NCI-H446 (cell line): Measurements from ENCODE around the gene CYP27B1.
A peak's percentile ranks its signal among the peaks of the same experiment; 100 is the strongest.

Experiments used
- DNase-seq, 2 experiments: peaks; one replicate each; lab custom pipeline; 2025; lab: John Stamatoyannopoulos, UW

Gene CYP27B1, protein sequence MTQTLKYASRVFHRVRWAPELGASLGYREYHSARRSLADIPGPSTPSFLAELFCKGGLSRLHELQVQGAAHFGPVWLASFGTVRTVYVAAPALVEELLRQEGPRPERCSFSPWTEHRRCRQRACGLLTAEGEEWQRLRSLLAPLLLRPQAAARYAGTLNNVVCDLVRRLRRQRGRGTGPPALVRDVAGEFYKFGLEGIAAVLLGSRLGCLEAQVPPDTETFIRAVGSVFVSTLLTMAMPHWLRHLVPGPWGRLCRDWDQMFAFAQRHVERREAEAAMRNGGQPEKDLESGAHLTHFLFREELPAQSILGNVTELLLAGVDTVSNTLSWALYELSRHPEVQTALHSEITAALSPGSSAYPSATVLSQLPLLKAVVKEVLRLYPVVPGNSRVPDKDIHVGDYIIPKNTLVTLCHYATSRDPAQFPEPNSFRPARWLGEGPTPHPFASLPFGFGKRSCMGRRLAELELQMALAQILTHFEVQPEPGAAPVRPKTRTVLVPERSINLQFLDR

DNA sequence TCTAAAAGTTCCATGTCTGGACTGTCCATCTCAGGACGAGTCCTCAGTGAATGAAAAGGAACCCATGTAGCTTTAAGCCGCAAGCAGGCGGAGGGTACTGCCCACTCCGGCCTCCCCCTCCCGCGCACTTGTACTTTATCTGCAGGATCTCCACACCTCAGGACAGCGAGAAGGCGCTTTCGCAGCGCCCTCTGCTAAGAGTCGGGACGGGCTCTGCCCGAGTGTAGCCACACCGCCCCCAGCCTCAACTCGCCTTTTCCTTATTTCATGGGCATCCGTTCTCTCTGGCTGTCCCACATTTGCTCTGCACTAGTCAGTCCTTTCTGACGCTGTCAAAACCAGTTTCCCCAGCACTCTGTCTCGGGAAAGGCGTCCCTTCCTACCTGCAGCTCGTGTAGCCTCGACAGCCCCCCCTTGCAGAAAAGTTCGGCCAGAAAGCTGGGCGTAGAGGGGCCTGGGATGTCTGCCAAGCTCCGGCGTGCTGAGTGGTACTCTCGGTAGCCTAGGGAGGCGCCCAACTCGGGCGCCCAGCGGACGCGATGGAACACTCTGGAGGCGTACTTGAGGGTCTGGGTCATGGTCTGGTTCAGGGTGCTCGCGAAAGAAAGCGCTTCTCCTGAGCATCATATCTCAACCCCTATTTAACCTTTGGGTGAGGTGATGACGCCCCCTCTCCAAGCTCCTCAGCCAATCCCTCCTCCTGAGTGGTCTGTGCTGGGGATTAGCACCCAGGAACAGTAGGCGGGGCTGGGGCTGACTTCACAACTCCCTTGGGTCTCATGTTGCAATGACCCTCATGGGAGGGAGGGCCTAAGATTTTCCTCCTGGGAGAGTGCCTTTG lies at the start of gene CYP27B1:
TSS of gene CYP27B1 (minus strand) at position 615 of the 841 bp plus-strand sequence. CDS start at position 578, 37 bp downstream.
- no peak for DNase-seq

DNA sequence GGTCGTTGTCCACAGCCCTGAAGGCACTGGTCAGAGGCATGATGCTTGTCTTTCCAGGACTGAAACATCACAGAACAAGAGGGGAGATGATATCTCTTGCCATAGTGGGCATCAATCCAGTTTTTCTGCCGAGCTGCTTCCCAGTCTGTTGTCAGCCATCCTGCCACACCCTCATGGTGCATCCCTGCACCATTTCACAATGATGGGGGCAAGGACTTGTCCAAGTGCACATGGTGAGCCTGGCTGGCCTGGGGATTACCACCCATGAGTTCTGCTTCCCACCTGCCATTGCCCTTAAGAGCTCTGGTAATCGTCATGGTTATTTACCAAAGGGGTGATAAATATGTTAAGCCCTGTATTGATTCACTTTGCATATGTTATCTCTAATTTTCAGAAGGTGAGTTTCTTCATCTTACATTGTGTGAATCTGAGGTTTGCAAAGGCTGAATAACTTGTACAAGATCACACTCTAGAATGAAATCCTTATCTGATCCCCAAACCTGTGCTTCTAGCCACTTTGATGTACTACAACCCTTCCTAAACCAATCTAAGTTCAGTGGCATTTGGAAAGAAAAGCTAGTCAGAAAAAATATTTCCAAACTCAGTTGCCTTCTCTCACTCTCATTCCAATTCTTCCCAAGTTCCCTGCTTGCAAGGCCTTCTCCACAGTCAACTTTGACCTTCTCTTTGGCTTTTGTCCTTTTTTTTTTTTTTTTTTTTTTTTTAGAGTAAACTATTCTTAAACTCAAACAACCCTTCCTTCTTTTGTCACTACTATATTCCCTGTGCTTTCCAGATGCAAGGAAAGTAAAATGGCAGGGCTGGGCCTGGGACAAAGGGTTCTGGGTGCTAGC lies 49.4 kb upstream of the CYP27B1 start:
- no peak for DNase-seq

DNA sequence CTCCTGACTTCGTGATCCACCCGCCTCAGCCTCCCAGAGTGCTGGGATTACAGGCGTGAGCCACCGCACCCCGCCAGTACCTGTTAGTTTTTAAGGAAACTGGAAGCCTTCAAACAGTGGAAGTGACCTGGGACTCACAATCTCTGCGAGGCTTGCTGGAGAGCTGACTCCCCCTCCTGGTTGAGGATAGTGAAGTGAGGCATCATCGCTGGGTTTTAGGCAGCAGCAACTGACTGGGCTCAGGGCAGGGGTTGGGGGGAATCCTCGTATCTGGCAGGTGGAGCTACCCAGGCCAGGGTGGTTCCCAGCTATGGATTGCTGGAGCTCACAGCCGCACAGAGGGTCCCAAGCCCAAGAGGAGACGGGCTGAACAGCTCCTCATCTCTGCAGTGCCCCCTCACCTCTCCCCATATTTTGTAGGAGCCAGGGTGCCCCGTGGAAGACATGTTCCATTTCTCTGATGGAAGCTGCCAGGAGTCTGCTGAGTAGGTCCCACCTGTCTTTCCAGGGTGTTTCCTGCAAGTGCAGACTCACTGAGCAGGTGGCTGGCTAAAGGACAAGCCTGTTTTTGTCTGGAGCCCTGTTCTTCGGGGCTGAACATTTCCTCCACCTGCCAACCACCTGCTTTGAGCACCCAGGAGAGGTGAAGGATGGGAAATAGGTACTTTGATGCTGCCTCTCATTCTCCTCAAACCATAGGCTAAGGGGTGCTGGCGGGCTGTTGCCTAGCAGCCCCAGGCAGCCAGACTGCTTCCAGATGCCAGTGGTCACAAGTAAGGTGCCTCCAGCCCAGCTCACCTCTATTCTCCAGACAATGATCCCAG lies 48.5 kb upstream of the CYP27B1 start:
- peak in 1 of 2 experiments; percentile 16 for DNase-seq

DNA sequence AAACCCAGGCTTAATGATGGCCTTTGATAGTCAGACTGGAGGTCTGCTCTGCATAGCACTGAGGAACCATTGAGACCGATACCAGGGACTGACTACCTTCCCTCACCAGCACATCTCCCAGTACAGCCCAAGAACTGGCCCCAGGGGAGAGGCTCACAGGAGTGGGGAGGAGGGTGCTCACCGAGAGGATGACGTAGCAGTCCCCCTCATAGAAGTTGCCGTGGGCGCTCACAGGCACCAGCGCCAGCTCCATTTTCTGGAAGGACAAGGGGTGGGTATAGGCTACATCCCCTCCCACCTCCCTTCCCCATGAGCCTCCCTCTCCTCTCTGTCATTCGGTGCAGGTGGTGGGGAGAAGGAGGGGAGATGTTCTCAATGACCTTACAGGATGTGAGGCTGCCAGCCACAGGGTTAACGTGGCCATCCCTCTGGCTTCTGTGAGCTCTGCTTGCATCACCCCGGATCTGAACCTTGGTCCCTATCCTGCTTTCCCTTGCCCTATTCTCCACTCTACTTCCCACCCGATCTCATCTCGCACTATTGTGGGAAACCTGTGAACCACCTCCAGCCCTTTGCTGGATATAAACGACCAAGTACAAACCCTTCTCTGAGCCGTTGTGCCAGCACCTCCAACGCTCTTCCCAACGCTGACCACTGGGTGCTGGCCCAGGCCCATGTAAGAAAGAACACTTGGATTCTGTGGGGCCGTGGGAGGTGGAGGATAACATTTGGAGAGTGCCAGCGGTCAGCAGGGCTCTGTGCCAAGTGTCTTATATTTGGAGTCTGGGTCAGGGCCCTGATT lies 47.3 kb upstream of the CYP27B1 start:
- no peak for DNase-seq

DNA sequence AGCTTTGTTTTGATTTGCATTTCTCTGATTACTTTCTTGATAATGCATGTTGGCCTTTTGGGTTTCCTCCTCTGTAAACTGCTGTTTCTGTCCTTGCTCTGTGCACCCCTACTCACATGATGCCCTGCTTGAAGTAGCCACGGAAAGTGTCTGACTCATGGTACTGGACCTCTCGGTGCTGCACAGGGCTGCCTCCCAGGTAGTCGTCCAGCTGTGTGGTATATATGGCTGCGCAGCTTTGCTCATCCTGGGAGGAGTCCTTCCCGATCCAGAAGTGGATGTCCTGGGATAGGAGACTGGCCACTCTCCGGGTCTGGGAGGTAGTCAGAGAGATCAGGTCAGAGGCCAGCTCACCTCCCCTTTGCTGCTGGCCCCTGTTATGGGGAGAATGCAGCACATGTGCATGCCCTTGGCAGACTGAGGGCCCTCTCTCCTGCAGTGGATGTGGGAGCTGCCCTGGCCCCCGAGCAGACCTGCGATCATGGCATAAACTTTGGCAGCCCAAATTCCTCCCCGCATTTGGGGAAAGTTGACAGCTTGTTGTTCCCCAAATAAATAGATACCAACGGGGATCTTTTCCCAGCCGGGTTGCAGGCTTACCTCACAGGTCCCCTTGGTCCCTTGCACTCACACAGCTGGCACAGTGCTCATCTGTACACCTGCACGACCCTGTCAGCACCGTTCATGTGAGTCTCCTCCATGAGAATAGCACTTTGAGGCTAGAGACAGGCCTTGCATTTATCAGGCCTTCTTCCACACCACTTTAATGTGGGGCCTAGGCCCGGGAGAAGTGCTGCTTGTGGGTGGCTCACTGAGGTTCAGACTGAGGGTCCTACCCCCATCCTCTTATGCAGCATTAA lies 46.5 kb upstream of the CYP27B1 start:
- no peak for DNase-seq

DNA sequence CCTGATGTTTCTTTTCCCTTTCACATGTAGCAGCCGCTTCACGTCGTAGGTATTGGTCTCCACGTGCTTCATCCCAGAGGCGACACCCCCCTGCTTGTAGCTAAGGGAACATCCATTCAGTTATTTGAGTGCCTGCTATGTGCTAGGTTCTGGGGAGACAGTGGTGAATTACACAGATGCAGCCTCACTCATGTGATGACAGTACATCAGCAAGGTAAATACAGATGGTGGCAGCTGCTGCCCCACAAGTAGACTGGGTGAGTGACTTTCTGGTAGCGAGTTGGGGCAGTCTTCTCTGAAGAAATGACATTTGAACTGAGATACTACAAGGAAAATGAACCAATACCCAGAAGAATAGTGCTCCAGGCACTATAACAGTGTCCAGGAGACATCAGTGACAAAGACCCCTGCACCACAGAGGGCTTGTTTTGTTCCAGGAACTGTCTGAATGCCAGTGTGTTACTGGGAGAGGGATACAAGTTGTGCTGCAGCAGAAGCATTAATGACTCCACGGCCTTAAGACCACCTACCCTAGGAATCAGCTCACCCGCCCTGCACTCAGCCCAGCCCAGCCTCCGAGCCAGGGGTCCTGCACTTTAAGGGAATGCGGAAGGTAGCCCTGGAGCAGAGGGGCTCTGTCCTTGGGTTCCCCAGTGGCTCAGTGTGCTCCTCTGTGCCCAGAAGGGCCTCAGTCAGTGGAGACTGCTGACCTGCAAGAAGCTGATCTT lies 44.3 kb upstream of the CYP27B1 start:
- no peak for DNase-seq

DNA sequence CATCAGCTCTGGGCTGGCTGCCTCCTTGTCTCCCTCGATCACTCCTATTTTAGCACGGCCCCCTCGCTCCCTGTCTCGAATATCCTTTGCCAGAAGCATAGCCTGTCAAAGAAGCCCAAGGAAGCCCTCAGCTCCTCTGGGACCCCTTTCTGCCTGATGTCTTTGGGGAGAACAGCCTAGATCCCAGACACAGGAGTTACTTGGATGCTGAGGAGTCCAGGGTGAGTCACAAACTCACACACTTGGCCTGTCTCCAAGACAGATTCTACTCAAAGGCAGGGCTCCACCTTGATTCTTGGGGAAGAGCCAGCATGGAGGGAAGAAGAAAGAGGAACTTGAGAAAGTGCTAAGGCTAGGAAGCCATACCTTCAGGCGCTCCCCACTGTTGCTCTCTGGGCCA lies 43.6 kb upstream of the CYP27B1 start:
- DNase-seq, result no peak

DNA sequence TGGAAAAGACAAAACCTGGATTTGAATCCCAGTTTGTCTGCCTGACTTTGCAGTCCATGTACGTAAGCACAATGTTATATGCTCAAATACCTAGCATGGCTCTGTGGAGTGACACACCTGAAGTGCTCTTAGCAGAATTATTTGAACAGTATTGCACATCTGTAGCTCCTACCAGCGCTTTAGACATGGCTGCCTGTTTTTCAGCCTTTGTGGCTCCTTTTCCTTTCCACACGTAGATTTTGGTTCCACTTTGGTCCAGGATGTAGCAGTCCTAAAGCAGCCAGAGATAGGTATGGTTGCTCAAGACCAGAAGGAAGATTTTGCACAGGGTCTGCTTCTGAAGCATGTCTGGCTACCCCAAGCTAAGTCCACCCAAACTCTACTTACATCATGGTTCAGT lies 42.5 kb upstream of the CYP27B1 start:
- DNase-seq, result no peak

DNA sequence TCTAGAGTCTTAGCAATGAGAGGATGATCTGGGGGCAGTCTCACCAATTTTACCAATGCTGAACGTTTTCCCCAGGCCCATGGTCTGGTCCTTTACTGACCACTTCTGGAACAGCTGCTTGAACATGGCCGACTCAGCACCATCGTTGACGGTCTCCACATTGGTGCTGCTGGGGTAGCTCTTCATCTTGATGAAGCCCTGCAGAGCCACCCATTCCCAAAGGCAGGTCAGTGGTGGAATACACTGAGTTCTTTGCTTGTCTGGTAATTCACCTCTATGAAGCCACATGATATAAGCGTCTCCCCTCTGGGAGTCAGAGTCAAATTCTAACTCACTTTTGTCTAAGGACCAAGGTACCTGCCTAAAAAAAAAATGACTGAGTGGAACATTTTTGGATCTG lies 41.5 kb upstream of the CYP27B1 start:
- DNase-seq, result no peak

DNA sequence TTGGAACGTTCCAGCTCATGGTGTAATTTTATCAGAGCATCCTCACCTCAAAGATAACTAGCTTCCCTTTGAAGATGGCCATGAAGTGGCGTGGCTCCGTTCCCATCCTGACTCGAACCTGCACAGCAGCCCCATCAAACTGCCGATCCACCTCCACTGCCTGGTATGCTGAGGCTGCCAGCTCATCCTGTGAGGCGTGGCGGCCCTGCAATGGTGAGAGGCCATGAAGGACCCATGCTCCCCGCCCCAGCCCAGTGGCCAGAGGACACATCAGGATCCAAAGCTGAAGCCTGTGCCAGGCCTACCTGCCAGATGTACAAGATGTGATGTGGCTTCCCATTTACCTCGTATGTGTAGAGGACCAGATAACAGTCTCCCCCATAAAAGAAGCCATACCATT lies 40.4 kb upstream of the CYP27B1 start:
- DNase-seq, result no peak

DNA sequence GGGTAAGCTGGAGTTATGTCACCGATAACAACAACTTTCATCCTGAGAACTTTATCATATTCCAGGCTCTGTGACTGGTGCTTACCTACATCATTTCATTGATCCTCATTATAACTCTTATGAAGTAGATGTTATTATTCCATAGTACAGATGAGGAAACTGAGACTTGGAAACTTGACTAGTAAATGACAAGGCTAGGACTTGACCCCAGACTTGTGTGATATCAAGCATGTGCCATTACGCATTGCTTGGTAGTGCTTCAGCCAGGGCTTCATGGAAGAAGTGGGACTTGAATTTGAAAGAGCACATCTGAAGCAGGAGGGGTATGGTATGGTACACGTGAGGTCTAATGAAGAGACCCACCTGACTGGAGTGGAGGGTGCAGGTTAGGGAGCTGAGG lies 39.8 kb upstream of the CYP27B1 start:
- no peak for DNase-seq

DNA sequence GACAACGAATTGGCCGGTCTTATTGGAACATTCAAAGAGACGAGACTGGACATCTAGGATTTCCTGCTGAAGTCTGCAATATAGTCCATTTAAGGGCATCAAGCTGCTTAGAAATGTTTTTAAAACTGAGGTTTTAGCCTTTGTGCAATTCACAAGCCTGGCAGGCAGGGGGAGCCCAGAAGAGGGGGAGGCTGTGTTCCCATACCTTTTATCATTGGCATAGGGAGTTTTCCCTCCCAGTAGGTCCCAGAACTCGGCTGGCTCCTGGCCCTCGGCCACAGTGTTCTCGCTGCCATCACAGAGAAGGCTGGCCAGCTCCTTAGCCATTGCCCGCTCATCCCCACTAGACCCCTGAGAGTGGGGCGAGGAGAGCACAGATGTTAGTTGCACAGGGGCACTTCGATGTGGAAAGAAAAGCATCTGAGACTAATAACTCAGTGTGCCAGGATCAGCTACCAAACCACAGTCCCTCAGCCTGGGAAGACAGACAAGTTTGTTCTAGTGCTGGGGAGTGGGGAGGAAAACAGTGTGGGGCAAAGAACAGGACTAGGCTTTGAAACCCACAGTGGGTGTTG lies 36.5 kb upstream of the CYP27B1 start:
- peak; percentile 63 to 77 for DNase-seq

DNA sequence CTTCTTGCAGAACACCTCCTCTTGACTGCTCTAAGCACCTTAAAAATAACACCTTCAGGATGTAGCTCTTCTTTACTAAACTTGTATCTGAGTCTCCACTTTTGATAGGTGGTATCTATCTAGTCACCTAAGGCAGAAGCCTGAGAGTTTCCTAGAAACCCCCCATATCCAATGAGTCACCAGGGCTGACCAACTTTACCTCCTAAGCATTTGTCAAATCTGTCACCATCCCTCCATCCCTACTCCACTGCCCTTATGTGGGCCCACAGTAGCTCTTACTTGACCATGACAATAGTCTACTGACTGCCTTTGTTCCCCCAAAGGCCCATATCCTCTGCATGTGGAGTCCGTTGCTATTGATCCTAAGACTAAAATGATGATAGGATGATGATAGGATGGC lies 35.7 kb upstream of the CYP27B1 start:
- DNase-seq, result no peak

DNA sequence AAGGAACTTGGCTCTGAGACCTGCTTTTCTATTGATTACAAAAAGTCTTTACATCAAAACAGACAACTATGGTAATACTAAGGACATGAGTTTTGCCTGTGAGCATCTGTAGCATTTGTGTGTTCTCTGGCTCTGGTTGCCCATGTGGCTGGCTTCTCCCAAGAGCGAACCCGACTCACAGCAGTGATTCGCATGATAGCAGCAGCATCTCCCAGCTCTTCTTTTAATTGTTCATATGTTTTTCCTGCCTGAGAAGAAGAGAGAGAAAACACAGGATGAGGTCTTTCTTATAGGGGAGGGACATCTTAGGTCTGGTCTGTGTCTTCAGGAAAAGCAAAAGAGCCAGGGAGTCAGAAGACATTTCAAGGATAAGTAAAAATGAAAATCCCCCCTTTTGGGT lies 34.1 kb upstream of the CYP27B1 start:
- DNase-seq, result no peak

DNA sequence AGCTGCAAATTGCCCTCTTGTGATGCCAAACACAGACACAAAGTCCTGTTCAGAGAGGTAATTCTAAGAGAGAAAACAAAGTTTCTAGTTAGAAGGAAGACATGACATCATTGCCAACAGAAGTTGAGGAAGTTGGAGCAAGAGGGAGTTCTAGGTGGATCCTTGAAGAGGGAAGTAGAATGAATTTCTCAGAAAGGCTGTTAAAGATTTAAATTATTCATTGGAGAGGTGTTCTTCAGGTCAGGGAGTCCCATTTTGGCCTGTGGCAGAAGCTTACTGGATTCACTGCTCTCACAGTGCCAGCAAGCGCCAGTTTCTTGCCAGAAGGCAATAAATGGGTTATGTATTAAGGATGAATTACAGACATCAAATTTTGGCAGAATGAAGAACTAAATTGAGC lies 31.1 kb upstream of the CYP27B1 start:
- no peak for DNase-seq

DNA sequence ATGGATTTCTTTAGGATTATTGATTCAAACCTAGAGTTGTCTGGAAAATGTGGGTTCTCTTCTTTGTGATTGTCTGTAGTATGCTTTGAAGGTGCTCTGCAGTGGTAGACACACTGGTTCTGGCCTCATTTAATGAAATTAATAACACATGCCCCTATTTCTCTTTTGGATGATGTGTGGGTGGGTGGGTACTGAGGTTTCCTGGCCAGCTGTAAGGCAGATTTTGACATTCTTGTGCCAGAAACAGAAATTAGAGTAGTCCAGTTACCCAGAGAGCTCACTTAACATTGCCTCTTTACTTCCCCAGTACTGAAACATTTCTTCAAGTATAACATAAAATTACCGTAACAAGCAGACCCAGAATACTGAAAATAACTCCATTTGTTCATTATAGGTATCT lies 30.1 kb upstream of the CYP27B1 start:
- DNase-seq, result no peak

DNA sequence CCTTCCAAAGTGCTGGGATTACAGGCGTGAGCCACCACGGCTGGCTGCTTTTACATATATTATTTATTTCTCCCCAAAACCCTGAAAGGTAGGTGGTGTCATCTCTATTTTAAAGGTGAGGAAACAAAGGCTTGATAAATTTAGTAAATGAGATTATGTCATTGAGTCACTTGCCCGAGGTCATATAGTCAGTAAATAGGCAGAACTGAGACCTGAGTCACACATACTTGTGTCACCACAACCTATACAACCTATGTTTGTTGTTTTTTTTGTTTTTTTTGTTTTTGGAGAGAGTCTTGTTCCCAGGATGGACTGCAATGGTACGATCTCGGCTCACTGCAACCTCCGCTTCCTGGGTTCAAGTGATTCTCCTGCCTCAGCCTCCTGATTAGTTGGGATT lies 28.5 kb upstream of the CYP27B1 start:
- DNase-seq, result no peak

DNA sequence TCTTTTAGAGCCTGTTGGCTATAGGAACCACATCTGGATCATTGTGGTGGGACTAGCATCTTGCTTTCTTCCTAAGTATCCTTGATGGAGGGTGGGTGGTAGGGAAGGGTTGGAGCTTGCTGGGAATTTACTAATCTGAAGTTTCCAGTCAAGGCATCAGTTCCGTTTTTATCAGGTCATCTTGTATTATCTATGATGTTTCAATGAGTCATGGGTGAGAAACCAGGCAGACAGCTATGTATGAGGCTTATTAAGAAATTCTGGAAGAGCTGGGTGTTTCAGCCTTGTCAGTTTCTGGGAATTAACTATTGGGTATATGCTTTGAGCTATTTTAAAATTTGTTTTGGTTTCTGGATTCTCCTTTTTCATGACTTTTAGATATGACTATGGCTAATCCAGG lies 27.0 kb upstream of the CYP27B1 start:
- no peak for DNase-seq
